ENCODE results near the gene BHLHE23.

GRCh38 chr20:63026582-63027165, 19.9 kb upstream of the BHLHE23 start:
- TF ChIP-seq CTCF (IDR thresholded peaks at IDR 0.05) = no peak
- TF ChIP-seq EZH2phosphoT487 (IDR thresholded peaks at IDR 0.05) = no peak
